Cardiac muscle cell (in vitro differentiated cells and primary cell): ENCODE measurements around the gene SELENOM. TPM values are rescaled to one million over a fixed set of nuclear protein-coding genes. Genes with fewer than 3 reads are reported as not detected.

Experiments
- DNase-seq, 2 donors: peaks; one replicate each; pipeline versions ENCODE4 v3.0.0 to v3.0.0-alpha.2; 2010 to 2017; ENCODE audit warnings: low read depth in 1 of 2, low spot score in 1 of 2
- H3K27ac ChIP-seq: fragments of 200-600 bp; sonication (generic); 2 replicates; pipeline ENCODE4 v1.5.1; 2016
- H3K27me3 ChIP-seq: fragments of 200-600 bp; sonication (generic); 2 replicates; pipeline ENCODE4 v1.6.0; 2016; ENCODE audit warnings: control low read depth
- H3K36me3 ChIP-seq: fragments of 200-600 bp; sonication (generic); 2 replicates; pipeline ENCODE4 v1.5.1; 2016; ENCODE audit warnings: control low read depth
- H3K4me1 ChIP-seq: fragments of 200-600 bp; sonication (generic); 2 replicates; pipeline ENCODE4 v1.8.1; 2017; ENCODE audit warnings: low read depth, mild to moderate bottlenecking, mixed run types
- H3K4me3 ChIP-seq: fragments of 200-600 bp; sonication (generic); 2 replicates; pipeline ENCODE4 v1.5.1; 2016; ENCODE audit warnings: mild to moderate bottlenecking
- H3K9me3 ChIP-seq: fragments of 200-600 bp; sonication (generic); 2 replicates; pipeline ENCODE4 v1.5.1; 2017; ENCODE audit warnings: low read depth, mild to moderate bottlenecking, control low read depth
- CTCF ChIP-seq: IDR thresholded peaks from 2 replicates; pipeline ENCODE4 v1.5.1; 2012; ENCODE audit warnings: low read depth, mild to moderate bottlenecking, low read length
- polyA plus RNA-seq: library from polyadenylated mRNA; unstranded; fragments of >200 nt; fragmentation: Nextera tagmentation; extraction: Ambion mirVana; gene quantifications from 2 replicates; pipeline ENCODE4 v1.2.1, GENCODE V29; 2016
- total RNA-seq: library from RNA; depleted of rRNA; stranded (reverse); fragments of >200 nt; gene quantifications from 2 replicates; pipeline ENCODE4 v1.2.3, GENCODE V29; 2016

Gene SELENOM
- total RNA-seq: 88.8 and 111 TPM in 2 replicates
- polyA plus RNA-seq: 84.0 and 97.4 TPM in 2 replicates

GRCh38 chr22:31107178-31107893 lies at the start of gene SELENOM:
Gene SELENOM (minus strand): TSS chr22:31107568. CDS start chr22:31107505, 63 bp downstream.
- Histone ChIP-seq H3K27ac (peak within 1 kb of the TSS; percentile 10), H3K9me3 (no peaks in the 10 kb centered on the region), H3K4me1 (peaks cover 4% of the 10 kb centered on the region), H3K36me3 (no peaks in the 10 kb centered on the region), H3K4me3 (peak within 1 kb of the TSS; percentile 44), H3K27me3 (no peaks in the 10 kb centered on the region)
- peak; percentile 97 for TF ChIP-seq CTCF
- peak; percentile 98 to 99 for DNase-seq

GRCh38 chr22:31155422-31155821 lies 48.1 kb upstream of the SELENOM start:
- no peak overlapping the region for H3K4me3 ChIP-seq
- no peaks in the 10 kb centered on the region for H3K36me3 ChIP-seq
- H3K9me3 ChIP-seq: no peaks in the 10 kb centered on the region
- TF ChIP-seq CTCF: no peak
- no peaks in the 10 kb centered on the region for H3K4me1 ChIP-seq
- peak in 1 of 2 donors; percentile 56 for DNase-seq
- peaks cover 47% of the 10 kb centered on the region for H3K27me3 ChIP-seq
- H3K27ac ChIP-seq: no peak overlapping the region

- DNase-seq: no peak
- Histone ChIP-seq H3K27me3 (peaks cover 47% of the 10 kb centered on the region), H3K4me3 (no peak overlapping the region), H3K9me3 (no peaks in the 10 kb centered on the region), H3K36me3 (no peaks in the 10 kb centered on the region), H3K27ac (no peak overlapping the region), H3K4me1 (no peaks in the 10 kb centered on the region)
- no peak for TF ChIP-seq CTCF
Observed at GRCh38 chr22:31154975-31155374, 47.6 kb upstream of the SELENOM start.

- DNase-seq: no peak
- no peak overlapping the region for H3K27ac ChIP-seq
- H3K36me3 ChIP-seq: no peaks in the 10 kb centered on the region
- TF ChIP-seq CTCF: no peak
- H3K4me1 ChIP-seq: no peaks in the 10 kb centered on the region
- peaks cover 37% of the 10 kb centered on the region for H3K27me3 ChIP-seq
- H3K9me3 ChIP-seq: no peaks in the 10 kb centered on the region
- H3K4me3 ChIP-seq: no peak overlapping the region
Observed at GRCh38 chr22:31153357-31153756, 46.0 kb upstream of the SELENOM start.

- no peak overlapping the region for H3K27ac ChIP-seq
- H3K27me3 ChIP-seq: peaks cover 22% of the 10 kb centered on the region
- H3K9me3 ChIP-seq: no peaks in the 10 kb centered on the region
- TF ChIP-seq CTCF: no peak
- no peaks in the 10 kb centered on the region for H3K4me1 ChIP-seq
- DNase-seq: no peak
- no peak overlapping the region for H3K4me3 ChIP-seq
- H3K36me3 ChIP-seq: no peaks in the 10 kb centered on the region
Observed at GRCh38 chr22:31151872-31152271, 44.5 kb upstream of the SELENOM start.
